Stimulated activated CD4-positive, alpha-beta T cell treated with anti-CD3 and anti-CD28 coated beads, Interleukin-2, amount 100 ng/mL, for 4 hours (primary cell): Measurements from ENCODE around the gene MALRD1.

Experiments used
- DNase-seq: peaks from one replicate; pipeline ENCODE4 v3.0.0-alpha.2; 2020; ENCODE audit warnings: low read depth

Gene MALRD1

DNA sequence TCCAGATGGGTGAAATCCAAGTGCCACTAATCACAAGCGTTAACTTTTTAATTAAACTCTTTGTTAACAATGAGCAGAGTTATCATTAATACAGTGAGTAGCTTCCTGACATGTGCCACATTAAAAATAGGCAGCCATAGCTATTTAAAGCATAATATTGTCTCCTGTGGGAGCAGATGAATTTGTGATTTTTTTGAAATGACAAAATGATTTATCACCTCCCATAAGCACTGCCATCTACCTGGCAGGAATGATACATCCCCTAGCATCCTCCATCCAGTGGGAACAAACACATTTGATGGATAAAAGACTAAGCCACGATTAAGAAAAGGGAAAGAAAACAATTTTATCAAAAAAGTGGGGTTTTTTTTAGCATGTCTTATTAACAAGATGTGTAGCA is 605.3 kb downstream of the MALRD1 start:
- no peak for DNase-seq

DNA sequence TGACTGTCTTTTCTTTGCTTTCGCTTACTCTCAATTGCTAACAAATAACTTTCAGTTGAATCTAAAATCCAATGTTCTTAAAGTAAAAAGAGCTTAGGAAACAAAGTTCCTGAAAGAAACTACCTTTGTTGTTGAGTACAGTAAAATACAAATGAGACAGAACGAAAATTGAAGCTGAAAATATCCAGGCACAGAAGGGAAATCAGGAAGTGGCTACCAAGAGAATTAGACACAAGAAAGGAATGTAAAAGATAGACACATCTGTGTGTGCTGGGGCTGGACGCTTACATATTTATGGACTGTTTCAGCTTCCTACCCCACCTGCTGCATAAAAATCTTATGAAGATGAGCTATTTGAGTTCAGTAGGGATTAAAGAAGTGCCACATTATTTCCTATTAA is 606.0 kb downstream of the MALRD1 start:
- no peak for DNase-seq

DNA sequence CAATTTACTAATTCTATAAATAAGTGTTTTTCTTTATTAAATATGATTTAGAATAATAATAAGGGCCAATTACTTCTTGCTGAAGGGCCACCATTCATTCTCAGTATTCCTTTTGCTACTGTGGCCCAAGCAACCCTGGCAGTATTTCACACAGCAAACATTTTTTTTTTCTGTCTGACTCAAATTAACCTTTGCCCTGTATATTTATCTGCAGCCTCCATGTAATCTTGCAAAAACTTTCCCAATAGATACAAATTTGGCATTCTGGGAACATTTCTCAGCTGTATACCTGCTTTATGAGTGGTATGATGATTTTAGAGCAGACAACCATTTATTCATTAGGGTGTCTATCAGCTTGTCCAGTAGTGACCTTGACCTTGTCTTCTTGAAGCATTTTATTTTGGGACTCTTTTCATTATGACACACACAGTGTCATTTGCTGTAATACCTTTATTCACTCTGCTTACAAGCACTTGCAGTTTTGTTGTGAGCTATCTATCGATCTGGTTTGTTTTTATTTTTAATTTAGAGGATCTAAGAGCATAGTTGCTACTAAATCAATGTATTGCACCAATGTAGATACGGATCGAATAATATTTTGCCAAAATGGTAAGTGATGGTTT is 607.9 kb downstream of the MALRD1 start:
- no peak for DNase-seq

DNA sequence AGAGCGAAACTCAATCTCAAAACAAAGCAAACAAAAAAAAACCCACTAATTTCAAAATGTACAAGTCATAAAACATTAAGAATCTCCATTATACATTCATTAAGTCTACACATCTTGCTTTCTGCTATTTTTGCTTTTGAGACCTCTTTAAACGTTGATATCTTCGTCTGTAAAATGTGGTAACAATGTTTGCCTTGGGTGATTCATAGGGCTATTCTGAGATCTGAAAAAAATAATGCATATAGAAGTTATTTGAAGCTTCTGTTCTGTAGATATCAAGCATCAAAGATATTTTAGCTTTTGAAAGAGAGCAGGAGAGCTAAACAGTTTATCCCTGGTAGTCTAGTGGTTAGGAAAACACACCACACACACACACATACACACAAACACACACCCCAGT is 609.5 kb downstream of the MALRD1 start:
- no peak for DNase-seq

DNA sequence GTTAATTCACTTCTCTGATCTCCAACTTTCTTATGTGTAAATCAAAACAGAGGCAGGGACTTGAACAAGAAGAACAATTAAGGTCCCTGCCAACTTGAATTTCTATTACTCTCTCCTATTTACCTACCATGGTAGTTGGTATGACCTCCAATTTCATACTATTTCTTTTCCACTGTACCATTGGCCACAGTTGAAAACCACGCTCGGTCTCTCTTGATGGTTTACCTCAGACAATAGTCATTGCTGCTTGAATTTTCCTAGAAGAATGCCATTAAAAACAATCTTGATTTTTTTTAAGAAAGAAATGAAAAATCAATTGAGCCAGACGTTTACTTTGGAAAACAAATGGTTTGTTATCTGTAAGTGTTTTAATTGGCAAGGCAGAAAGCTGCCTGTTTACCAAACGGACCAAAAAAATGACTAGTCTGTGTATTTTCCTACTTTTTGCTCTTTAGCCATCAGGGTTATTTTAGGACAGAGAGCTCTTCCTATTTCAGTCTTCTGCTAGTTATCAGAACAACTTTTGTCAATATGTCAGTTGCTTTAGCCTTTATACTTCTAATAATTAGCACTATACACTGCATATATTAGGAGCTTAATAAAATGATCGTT is 610.1 kb downstream of the MALRD1 start:
- no peak for DNase-seq

DNA sequence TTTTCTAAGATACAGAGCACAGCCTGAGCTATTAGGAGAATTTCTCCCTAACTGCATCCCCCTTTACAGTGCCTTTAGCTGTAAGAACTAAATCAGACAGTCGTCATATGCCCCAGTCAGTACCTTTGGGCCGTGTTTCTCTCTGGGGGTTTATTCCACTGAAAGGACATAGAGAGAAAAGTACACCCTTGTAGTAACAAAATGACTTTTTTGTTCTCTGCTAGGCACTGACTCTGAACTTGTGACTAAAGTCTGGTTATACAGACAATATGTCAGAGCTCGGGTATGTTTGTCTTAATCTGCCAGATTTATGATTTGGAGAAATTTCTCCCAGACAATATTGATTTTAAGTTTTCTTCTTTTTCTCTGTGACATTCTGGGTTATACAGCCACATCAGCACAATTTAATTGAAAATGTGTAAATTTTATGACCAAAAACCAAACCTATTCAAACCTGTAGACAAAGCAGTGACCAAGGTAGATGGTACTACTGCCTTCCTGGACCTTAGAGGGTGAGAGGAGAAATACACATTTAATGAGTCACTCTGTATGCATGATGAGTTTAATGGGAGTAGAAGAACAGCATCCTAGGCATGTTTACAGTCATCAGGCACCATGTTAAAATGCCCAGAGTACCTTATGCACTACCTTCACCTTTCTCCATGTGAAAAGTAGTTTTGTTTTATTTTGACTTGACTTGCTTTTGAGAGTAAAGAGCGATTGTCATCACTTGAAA is 611.5 kb downstream of the MALRD1 start:
- DNase-seq, result no peak

DNA sequence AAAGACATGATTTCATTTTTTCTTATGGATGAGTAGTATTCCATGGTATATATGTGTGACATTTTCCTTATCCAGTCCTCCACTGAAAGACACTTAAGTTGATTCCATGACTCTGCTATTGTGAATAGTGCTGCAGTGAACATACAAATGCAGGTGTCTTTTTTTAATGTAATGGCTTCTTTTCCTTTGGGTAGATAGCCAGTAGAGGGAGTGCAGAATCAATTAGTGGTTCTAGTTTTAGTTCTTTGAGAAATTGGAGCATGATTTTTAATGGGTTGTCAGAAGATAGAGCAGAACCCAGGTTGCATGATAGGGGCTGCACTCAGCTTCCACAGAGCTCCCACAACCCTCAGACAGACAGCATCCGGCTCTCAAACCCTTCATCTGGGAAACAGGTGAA is 614.7 kb downstream of the MALRD1 start:
- no peak for DNase-seq

DNA sequence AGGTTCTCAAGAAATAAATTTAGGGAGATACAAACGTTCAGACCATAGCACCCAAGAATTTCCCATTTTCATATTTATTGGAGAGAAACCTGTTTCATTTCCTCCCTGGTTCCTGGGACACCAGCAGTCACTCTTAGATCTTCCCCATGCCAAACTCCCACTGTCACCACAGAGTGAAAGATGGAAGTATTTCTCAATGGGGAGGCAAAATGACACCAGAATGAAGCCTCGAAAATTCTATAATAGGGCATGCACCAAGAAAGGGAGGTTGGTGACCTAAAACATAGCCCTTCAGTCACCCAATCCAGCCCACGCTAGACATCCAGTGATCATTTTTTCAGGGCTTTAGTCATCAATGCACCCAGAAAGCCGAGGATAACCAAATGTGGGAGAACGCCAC is 619.5 kb downstream of the MALRD1 start:
- DNase-seq, result no peak

DNA sequence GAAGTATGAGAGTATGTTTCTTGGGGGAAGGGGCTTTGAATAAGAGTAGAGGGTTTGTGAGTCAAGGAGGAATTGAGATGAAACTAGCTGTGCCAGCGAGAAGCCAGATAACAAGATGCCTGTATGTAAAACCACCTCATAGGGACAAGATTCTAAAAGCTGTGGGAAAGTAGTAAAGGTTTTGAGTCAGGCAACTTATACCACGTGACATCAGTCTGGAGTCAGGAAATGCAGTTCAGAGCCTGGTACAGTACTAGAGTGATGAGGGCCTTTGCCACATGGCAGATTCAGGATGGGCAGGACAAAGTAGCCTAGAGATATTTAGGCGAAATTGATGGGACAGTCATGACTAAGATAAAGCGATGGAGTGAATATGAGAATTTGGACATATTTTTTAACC is 627.5 kb downstream of the MALRD1 start:
- DNase-seq, result no peak

DNA sequence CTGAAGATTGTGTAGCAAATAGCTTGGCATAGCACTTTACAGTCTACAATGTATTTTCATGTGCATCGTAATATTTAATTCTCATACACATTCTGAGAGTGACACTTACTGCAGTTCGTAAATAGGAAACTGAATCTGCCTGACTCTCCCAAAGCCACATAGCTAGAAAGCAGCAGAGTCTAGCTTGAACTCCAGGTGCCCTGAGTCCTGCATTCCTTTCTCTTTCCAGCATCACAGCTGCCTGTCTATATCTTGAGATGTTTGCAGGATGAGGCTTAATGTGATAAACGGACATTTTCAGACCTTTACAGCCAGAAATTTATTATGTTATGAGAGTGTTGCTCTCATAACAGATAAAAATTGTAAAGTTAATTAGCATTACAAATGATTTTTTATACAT is 634.8 kb downstream of the MALRD1 start:
- no peak for DNase-seq

DNA sequence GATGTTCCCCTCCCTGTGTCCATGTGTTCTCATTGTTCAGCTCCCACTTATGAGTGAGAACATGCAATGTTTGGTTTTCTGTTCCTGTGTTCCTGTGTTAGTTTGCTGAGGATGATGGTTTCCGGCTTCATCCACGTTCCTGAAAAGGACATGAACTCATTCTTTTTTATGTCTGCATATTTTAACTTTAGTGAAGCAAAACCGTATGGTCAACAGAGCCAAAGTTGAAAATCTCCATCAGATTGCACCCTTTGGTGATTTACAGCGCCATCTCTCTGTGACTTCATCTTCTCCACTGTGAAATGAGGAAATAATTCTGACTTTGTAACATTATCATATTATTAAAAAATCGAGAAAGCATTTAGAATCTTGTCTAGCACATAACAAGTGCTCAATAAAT is 635.4 kb downstream of the MALRD1 start:
- no peak for DNase-seq

DNA sequence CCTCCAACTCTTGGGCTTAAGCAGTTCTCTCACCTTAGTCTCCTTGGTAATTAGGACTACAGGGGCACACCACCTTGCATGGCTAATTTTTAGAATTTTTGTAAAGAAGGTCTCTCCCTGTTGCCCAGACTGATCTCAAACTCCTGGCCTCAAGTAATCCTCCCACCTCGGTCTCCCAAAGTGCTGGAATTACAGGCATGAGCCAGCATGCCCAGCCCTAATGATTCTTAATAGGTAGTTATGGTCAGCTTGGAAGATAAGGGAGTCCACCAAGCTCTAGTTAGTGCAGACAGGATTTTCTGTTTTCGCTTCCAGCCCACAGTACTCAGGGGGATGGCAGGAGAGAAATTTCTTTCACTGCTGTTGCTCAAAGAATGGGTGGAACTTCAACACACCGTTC is 639.7 kb downstream of the MALRD1 start:
- DNase-seq, result no peak

DNA sequence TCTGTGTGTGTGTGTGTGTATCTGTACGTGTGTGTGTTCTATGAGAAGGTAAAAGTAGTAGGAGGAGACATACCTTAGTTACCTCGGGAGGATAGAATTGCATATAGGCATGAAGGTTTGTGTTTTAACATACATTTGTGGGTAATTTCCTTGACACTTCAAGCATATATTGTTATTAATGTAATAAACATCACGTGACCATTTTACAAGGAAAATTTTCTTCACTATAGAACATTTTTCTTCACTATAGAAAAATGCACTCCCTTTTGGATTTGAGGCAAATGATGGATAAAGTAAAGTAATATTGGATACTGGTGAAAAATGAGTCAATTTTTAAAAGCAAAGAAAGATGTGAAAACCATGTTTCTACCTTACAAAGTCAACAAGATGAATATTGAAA is 640.6 kb downstream of the MALRD1 start:
- no peak for DNase-seq

DNA sequence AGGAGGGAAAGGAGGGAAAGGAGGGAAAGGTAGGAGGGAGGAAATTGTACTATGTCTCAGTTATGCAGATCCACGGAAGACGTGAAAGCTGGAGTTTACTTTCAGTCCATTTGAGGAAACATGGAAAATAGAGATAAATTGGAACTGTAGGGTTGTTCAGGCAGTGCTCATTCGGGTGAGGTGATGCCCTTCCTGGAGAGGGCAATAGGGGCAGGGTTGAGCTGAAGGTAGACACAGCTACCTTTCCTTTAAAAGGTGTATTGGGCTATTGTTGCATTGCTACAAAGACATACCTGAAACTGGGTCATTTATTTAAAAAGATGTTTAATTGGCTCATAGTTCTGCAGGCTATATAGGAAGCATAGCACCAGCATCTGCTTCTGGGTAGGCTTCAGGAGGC is 650.7 kb downstream of the MALRD1 start:
- no peak for DNase-seq

DNA sequence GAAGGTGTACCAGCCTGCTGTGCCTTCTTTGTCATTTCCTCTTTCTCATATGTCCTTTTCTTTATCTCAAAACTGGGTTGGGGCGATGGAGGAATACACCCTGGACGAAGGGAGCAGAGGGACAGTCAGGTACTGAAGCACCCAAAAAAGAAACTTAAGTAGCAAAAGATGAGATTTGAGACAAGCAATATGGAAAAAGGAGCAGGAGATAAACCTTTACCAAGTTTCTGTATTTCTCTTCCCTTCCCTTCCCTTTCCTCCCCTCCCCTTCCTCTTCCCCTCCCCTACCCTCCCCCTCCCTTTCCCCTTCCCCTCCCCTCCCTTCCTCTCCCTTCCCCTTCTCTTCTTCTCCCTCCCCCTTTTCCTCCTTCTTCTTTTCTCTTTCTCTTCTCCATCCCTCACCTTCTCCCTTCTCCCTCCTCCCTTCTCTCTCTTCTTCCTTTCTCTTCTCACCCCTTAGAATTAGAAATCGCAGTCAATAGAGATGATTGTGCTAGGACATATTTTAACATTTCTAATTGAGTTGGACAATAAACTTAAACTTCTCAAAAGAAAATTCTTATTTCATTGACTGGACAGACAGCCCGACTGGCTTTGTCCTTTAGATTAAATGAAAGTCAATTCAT is 652.9 kb downstream of the MALRD1 start:
- DNase-seq, result no peak

DNA sequence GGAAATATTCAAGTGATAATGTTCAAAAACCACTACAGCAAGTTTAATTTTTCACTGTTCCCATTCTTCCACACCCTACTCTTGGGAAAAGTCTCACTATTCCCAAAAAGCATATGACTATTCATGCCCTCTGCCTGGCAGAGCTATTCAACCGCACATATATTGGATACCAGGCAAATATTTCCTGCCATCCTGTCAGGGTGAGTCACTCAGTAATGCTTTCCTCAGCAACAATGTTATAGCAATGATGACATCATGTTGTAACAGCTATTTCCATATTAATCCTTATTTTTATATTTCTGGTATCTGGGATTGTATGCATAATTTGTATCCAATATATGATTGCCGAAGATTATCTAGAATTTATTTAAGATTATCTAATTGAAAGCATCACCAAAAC is 653.6 kb downstream of the MALRD1 start:
- DNase-seq, result no peak

DNA sequence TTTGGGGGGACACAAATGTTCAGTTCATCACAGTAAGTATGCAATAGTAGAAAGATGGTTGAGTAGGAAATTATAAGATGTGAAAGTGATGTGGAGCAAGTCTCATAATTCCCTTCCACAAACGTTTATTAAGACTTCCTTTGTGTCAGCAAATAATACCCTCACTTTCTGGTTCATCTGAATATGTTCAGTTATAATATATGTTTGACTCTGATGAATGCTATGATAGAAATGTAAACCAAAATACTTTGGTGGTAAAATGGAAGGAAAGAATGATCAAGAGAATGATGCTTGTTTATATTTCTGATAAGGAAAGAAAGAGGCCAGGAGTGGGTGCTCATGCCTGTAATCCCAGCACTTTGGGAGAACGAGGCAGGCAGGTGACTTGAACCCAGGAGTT is 655.9 kb downstream of the MALRD1 start:
- no peak for DNase-seq

DNA sequence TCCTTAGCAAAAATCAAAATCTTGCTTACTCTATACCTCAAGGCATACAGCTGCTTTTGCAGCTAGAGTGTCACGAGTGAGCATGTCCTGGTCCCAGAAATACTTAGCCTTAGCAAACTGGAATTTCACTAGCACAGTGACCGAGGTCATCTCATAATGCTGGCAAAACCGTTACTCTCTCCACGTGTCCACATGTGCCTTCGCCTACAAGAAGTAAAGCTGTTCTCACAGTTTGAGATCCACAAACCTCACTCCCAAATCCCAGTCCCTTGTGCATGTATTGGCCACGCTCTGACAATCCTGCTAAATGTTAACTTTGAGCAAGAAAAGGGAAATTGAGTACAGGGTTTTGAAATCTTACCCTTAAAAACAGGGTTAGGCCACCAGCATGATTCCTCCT is 656.6 kb downstream of the MALRD1 start:
- DNase-seq, result no peak

DNA sequence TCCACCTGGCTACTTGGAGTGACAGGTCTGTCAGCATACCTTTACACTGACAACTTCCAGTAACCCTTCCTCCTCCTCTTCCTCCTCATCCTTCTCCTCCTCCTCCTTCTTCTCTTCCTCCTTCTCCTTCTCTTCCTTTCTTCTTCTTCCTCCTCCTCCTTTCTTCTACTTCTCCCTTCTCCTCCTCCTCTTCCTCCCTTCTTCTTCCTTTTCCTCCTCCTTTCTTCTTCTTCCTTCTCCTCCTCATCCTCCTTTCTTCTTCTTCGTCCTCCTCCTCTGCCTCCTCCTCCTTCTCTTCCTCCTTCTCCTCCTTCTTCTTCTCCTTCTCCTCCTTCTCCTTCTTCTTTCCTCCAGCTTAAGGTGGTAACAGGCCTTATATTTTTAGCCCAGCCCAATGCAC is 658.3 kb downstream of the MALRD1 start:
- DNase-seq, result no peak

DNA sequence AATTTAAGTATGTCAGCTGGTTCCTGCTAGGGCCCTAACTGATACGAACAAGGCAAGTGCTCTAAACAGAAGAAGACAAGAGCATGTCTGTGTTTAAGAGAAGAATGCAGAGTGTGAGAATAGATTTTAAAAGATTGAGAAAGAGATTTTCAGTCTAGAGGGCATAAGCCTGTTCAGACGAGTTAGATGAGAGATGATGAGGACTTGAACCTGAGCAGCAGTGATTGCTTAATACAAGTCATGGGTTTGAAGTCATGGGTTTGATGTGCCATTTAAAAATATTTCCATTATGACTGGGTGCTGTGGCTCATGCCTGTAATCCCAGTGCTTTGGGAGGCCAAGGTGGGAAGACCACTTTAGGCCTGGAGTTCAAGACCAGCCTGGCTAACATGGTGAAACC is 658.8 kb downstream of the MALRD1 start:
- DNase-seq, result no peak

DNA sequence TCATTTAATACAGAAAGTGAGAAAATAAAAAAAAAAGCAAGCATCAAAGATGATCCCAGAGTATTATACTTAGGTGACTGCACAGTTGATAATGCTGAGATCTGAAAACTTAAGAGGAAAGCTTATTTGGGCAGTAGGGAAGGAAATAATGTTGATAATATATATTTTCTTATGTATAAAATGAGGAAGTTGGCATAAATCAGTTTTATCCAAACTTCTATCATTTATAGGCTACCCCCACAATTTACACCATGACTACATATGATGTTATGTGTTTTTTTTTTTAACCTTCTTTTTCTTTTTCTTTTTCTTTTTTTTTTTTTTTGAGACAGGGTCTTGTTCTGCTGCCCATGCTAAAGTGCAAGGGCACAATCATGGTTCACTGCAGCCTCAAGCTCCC is 659.4 kb downstream of the MALRD1 start:
- DNase-seq, result no peak

DNA sequence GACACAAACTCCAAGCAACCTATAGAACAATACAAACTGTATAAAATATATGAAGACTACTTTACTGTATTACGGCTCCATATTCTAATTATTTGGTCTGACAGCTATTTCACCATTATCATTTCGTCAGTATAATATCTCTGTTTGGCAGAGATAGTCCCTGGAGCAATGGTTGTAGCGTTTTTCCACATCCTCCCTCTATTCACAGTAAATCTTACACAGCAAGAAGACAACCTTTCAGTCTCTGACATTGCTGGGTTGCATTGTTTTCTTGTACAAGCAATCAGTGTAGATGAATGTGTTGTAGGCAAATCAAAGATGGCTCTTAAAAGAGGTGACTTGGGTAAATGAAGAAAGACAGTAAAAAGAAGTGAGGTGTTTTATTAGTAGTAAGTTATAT is 662.0 kb downstream of the MALRD1 start:
- no peak for DNase-seq

DNA sequence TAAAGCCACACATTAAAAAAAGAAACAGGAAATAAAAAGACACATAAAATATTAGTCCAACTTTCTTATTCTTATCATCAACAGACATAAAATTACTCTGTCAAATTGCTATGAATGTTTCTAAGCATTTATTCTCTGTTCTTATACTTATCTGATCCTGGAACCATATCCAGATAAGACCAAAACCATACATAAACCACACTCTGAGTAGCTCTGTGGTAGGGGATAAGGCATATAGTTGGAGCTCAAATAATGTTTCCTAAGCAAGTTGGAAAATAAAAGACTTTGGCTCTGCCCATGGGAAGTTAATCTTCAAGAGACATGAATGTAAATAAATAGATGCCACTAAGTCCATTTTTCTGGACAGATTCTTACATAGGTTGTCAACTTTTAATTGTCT is 664.6 kb downstream of the MALRD1 start:
- no peak for DNase-seq
